Progenitor cell of endocrine pancreas (in vitro differentiated cells): ENCODE data around the gene CENPL. TPM values are rescaled to one million over a fixed set of nuclear protein-coding genes. Genes with fewer than 3 reads are reported as not detected.
A peak's percentile ranks its signal among the peaks of the same experiment; 100 is the strongest.
"Not testable (repeated sequence)": the region's sequence is repeated elsewhere in the genome, so short reads cannot be mapped to it uniquely, and the experiment has no call there.

ENCODE experiments used
- DNase-seq: peaks from one replicate; pipeline ENCODE4 v3.0.0; 2021; ENCODE audit warnings: low spot score; ENCODE audit not compliant: unreplicated experiment
- H3K27ac Mint-ChIP-seq: 2 replicates; pipeline ENCODE4 v1.8.0; 2021; ENCODE audit warnings: mild to moderate bottlenecking, moderate library complexity, mixed read lengths
- H3K27me3 Mint-ChIP-seq: 2 replicates; pipeline ENCODE4 v1.8.0; 2021; ENCODE audit warnings: mixed read lengths
- H3K36me3 Mint-ChIP-seq: 2 replicates; pipeline ENCODE4 v1.8.0; 2022; ENCODE audit warnings: mixed read lengths; ENCODE audit not compliant: insufficient read depth
- H3K4me1 Mint-ChIP-seq: 2 replicates; pipeline ENCODE4 v1.8.0; 2021; ENCODE audit warnings: low read depth, mixed read lengths
- H3K4me3 Mint-ChIP-seq: 2 replicates; pipeline ENCODE4 v1.8.0; 2021; ENCODE audit warnings: low read depth, mild to moderate bottlenecking, moderate library complexity, mixed read lengths
- H3K9me3 Mint-ChIP-seq: 2 replicates; pipeline ENCODE4 v1.8.0; 2021; ENCODE audit warnings: low read depth, mixed read lengths
- total RNA-seq: library from RNA; stranded (reverse); gene quantifications from 2 replicates; pipeline ENCODE4 v1.2.1, GENCODE V29; 2021
- TF ChIP-seq, protein P1 (sequence below): fragments of 200-600 bp; sonication (generic); IDR thresholded peaks from one replicate; pipeline ENCODE4 v1.5.0; 2021; ENCODE audit warnings: antibody characterized with exemption, mild to moderate bottlenecking; ENCODE audit not compliant: unreplicated experiment

Gene CENPL
- total RNA-seq, 1 donor from 2014 or later: 12.0 TPM

DNA sequence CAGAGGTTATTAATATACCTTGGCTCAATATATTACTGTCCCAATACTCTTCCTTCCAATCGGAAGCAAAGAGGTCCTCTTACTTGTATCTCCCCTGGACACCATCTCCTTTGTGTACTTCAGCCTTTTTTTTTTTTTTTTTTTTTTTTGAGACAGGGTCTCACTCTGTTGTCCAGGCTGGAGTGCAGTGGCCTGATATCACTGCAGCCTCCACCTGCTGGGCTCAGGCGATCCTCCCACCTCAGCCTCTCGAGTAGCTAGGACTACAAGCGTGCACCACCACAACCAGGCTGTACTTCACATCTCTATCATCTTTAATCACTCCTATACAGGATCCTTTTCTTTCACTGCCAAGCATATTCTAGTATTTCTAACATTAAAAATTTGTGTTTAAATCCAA, 3.0 kb downstream of the CENPL start:
- DNase-seq: no peak
- H3K9me3 Mint-ChIP-seq: no peaks in the 10 kb centered on the region
- peaks cover 10% of the 10 kb centered on the region for H3K36me3 Mint-ChIP-seq
- H3K27ac Mint-ChIP-seq: no peak overlapping the region
- TF ChIP-seq, protein P1, sequence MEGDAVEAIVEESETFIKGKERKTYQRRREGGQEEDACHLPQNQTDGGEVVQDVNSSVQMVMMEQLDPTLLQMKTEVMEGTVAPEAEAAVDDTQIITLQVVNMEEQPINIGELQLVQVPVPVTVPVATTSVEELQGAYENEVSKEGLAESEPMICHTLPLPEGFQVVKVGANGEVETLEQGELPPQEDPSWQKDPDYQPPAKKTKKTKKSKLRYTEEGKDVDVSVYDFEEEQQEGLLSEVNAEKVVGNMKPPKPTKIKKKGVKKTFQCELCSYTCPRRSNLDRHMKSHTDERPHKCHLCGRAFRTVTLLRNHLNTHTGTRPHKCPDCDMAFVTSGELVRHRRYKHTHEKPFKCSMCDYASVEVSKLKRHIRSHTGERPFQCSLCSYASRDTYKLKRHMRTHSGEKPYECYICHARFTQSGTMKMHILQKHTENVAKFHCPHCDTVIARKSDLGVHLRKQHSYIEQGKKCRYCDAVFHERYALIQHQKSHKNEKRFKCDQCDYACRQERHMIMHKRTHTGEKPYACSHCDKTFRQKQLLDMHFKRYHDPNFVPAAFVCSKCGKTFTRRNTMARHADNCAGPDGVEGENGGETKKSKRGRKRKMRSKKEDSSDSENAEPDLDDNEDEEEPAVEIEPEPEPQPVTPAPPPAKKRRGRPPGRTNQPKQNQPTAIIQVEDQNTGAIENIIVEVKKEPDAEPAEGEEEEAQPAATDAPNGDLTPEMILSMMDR: no peak
- no peak overlapping the region for H3K4me3 Mint-ChIP-seq
- H3K27me3 Mint-ChIP-seq: no peaks in the 10 kb centered on the region
- H3K4me1 Mint-ChIP-seq: peaks cover 21% of the 10 kb centered on the region

DNA sequence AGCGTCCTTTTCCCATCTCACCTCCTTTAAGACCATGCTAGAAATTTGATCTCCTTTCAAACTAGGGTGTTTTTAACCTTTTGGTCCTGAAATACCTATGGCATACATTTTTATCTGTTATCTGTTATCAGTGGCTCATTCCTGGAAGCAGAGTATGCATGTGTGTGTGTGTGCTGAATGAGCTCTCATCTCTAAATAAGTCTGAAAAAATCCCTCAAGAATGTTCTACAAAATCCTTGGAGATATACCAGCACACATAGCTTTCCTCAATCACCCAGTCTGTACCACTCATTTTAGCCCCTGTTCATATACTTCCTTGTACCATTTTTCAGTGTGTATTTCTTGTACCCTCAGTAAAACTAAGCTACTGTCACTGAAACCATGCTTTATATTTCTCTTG, 6.2 kb downstream of the CENPL start:
- H3K27me3 Mint-ChIP-seq: no peaks in the 10 kb centered on the region
- peaks cover 20% of the 10 kb centered on the region for H3K4me1 Mint-ChIP-seq
- H3K36me3 Mint-ChIP-seq: peaks cover 25% of the 10 kb centered on the region
- TF ChIP-seq, protein P1: no peak
- H3K9me3 Mint-ChIP-seq: peaks cover 12% of the 10 kb centered on the region
- no peak overlapping the region for H3K27ac Mint-ChIP-seq
- no peak for DNase-seq
- no peak overlapping the region for H3K4me3 Mint-ChIP-seq

DNA sequence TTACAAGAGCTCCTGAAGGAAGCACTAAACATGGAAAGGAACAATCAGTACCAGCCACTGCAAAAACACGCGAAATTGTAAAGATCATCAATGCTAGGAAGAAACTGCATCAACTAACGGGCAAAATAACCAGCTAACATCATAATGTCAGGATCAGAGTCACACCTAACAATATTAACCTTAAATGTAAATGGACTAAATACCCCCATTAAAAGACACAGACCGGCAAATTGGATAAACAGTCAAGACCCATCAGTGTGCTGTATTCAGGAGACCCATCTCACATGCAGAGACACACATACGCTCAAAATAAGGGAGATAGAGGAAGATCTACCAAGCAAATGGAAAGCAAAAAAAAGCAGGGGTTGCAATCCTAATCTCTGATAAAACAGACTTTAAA, 11.0 kb downstream of the CENPL start:
- not testable (repeated sequence) for DNase-seq, H3K27ac Mint-ChIP-seq, H3K4me3 Mint-ChIP-seq, H3K27me3 Mint-ChIP-seq, H3K4me1 Mint-ChIP-seq
- Mint-ChIP-seq H3K36me3 (peaks cover 43% of the 10 kb centered on the region), H3K9me3 (peaks cover 12% of the 10 kb centered on the region)

DNA sequence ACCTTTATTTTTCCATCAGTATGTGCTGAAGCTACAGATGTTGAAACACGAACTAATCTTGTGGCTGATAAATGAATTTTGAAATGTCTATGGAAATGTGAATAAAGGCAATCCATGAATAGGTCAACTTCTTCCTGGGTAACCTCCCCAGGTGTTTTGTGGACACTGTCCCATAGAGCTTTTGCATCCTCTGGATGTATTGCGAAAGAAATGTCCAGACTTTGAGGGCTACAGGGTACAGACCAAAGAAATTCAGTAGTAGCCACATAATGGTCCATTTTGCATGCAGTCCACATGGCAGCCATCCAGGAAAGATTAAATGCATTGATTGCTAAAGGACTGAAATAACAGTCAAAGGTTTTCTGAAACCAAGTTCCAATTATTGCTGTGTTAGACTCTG, 21.7 kb downstream of the CENPL start:
- H3K9me3 Mint-ChIP-seq: no peaks in the 10 kb centered on the region
- H3K4me1 Mint-ChIP-seq: no peaks in the 10 kb centered on the region
- H3K27ac Mint-ChIP-seq: no peak overlapping the region
- H3K4me3 Mint-ChIP-seq: no peak overlapping the region
- DNase-seq: no peak
- no peaks in the 10 kb centered on the region for H3K27me3 Mint-ChIP-seq
- H3K36me3 Mint-ChIP-seq: no peaks in the 10 kb centered on the region
- TF ChIP-seq, protein P1: no peak

DNA sequence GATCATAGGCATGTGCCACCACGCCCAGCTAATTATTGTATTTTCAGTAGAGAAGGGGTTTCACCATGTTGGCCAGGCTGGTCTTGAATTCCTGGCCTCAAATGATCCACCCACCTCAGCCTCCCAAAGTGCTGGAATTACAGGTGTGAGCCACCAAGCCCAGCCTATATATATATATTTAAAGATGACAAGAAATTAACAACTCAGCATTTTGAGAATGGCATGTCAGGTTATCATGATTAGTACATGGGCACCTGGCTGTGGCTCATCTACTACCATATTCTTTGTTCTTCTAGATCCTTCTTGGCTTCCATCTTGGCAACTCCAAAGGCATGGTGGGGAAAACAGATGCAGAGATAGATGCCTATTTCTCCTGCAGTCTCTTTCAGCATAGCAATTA, 24.7 kb downstream of the CENPL start:
- H3K4me3 Mint-ChIP-seq, H3K27me3 Mint-ChIP-seq, H3K36me3 Mint-ChIP-seq, H3K4me1 Mint-ChIP-seq, DNase-seq, H3K27ac Mint-ChIP-seq, H3K9me3 Mint-ChIP-seq: not testable (repeated sequence)

DNA sequence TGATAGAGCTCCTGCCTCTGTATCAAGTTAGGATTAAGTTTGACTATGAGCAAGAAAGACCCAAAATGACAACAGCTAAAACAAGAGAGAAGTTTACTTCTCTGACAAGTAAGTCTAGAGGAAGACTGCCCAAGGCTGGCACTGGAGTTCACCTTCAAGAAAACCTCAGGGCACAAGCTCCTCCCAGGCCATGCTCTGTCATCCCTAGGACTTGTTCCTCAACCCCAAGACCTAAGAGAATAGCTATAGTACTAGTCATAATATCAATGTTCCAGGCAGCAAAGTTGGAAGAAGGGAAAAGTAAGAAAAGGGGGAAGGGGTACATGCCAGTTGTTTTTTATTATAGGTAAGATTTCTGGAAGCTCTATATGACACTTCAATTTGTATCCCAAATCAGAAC, 26.6 kb downstream of the CENPL start:
- Mint-ChIP-seq H3K4me3 (no peak overlapping the region), H3K27me3 (no peaks in the 10 kb centered on the region), H3K36me3 (peaks cover 11% of the 10 kb centered on the region), H3K27ac (peak overlapping the region; percentile 60), H3K4me1 (no peaks in the 10 kb centered on the region), H3K9me3 (no peaks in the 10 kb centered on the region)
- TF ChIP-seq, protein P1: no peak
- no peak for DNase-seq
